Prostate gland (tissue), 2 donors: Measurements from ENCODE around the gene TMEM86A. TPM values are rescaled to one million over a fixed set of nuclear protein-coding genes. Genes with fewer than 3 reads are reported as not detected.

Experiments
- DNase-seq: peaks from one replicate; pipeline ENCODE4 v3.0.0-alpha.2; 2019; ENCODE audit warnings: low spot score
- H3K27ac ChIP-seq, 2 donors: fragments of 200-600 bp; sonication (generic); 2 replicates each; pipeline ENCODE4 v1.5.1; 2017 to 2019
- H3K27me3 ChIP-seq: fragments of 200-600 bp; sonication (generic); replicated peaks from 2 replicates; pipeline ENCODE4 v1.5.1; 2019; ENCODE audit not compliant: insufficient read depth
- H3K36me3 ChIP-seq, 2 donors: fragments of 200-600 bp; sonication (generic); 1 replicate in 1 of 2; 2 replicates in 1 of 2; pipeline versions ENCODE4 v1.5.1 to v1.8.1; 2017 to 2019
- H3K4me1 ChIP-seq: fragments of 200-600 bp; sonication (generic); replicated peaks from 2 replicates; pipeline ENCODE4 v1.5.1; 2019
- H3K4me3 ChIP-seq, 2 donors: fragments of 200-600 bp; sonication (generic); 2 replicates each; pipeline ENCODE4 v1.5.1; 2017 to 2019
- H3K9me3 ChIP-seq: fragments of 200-600 bp; sonication (generic); 2 replicates; pipeline ENCODE4 v1.5.1; 2017
- POLR2A ChIP-seq: fragments of 450-650 bp; IDR thresholded peaks from one replicate; pipeline ENCODE4 v1.6.1; 2016; ENCODE audit warnings: antibody characterized with exemption, mild to moderate bottlenecking
- POLR2AphosphoS5 ChIP-seq: sonication (generic); formaldehyde crosslinking; IDR thresholded peaks from one replicate; pipeline ENCODE4 v1.6.1; 2017; ENCODE audit warnings: antibody characterized with exemption
- WGBS: methylation state at CpG from one replicate; pipeline ENCODE4 v1.1.5; 2018; 5-methylcytosine and 5-hydroxymethylcytosine counted together
- intact Hi-C: fragments of 100-400 bp; cut with DNase I; formaldehyde crosslinking; loops from one replicate; pipeline ENCODE4 v1.14.2; 2022
- total RNA-seq, 2 donors: library from RNA; depleted of rRNA; stranded (reverse); fragments of >200 nt; gene quantifications; one replicate each; pipeline ENCODE4 v1.1.0, GENCODE V29; 2016
- TF ChIP-seq, protein P1 (sequence below), 4 experiments: fragments of 200-600 bp in 2 of 4; fragments of 450-650 bp in 2 of 4; sonication (generic) in 2 of 4; IDR thresholded peaks; 1 replicate in 3 of 4; 2 replicates in 1 of 4; pipeline ENCODE4 v1.5.1; 2016 to 2019; ENCODE audit warnings: antibody characterized with exemption in 4 of 4, mild to moderate bottlenecking in 2 of 4, moderate library complexity in 2 of 4

TMEM86A gene
- total RNA-seq, 2 donors from 2014 or later, result 3.2 to 6.5 TPM

DNA sequence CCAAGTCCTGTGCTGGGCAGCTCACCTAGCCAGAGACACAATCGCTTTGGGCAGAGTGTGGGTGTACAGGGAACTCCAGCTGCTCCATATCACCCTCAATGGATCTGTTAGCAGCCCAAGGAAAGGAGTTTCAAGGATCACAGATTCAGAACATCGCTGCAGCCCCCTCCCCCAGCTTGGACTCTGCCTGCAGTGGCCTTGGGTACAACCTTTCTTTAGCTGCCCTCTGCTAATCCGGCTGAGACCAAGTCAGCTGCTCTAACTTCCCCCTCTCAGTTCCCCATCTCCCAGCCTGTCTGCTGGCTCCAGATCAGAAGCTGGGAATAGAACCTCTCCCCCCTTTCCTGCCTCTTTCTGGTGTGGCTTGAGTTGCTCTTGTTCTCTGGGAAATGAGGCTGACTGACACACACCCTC lies 1.3 kb downstream of the TMEM86A start:
- Histone ChIP-seq H3K4me3 (no peak overlapping the region), H3K36me3 (no peaks in the 10 kb centered on the region), H3K27ac (no peak overlapping the region), H3K4me1 (no peaks in the 10 kb centered on the region), H3K27me3 (no peaks in the 10 kb centered on the region), H3K9me3 (no peaks in the 10 kb centered on the region)
- 66% methylated on average over 3 of the region's 3 CpGs for WGBS
- TF ChIP-seq, protein P1, sequence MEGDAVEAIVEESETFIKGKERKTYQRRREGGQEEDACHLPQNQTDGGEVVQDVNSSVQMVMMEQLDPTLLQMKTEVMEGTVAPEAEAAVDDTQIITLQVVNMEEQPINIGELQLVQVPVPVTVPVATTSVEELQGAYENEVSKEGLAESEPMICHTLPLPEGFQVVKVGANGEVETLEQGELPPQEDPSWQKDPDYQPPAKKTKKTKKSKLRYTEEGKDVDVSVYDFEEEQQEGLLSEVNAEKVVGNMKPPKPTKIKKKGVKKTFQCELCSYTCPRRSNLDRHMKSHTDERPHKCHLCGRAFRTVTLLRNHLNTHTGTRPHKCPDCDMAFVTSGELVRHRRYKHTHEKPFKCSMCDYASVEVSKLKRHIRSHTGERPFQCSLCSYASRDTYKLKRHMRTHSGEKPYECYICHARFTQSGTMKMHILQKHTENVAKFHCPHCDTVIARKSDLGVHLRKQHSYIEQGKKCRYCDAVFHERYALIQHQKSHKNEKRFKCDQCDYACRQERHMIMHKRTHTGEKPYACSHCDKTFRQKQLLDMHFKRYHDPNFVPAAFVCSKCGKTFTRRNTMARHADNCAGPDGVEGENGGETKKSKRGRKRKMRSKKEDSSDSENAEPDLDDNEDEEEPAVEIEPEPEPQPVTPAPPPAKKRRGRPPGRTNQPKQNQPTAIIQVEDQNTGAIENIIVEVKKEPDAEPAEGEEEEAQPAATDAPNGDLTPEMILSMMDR (IDR thresholded peaks at IDR 0.05), result no peak
- TF ChIP-seq POLR2AphosphoS5, result no peak
- TF ChIP-seq POLR2A, result no peak
- intact Hi-C loops, result loop anchor here (5.0 kb wide), 2 partner anchors 68 to 378 kb away; partner anchors contain the start of genes GTF2H1, HPS5 and SPTY2D1
- DNase-seq, result no peak

DNA sequence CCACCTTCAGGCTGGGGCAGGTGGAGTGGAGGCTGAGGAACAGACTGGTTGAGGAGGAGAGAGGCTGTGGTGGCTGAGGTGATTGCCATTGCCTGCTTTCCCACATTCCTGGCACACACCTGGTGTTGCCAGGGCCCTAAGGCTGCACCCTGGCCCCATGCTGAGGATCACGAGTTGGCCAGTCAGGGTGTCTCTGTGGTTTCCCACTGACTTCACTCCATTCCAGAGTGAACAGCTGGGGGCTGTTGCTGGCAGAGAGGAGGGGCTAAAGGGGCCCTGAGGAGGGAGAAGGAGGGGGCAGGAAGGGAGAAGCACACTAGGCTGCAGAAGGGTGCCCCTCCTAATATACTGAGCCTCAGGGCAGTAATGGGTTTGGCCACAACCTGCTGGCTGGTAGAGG lies 1.8 kb downstream of the TMEM86A start:
- Histone ChIP-seq H3K27ac (no peak overlapping the region), H3K9me3 (no peaks in the 10 kb centered on the region), H3K27me3 (no peaks in the 10 kb centered on the region), H3K4me3 (no peak overlapping the region), H3K36me3 (no peaks in the 10 kb centered on the region), H3K4me1 (peaks cover 3% of the 10 kb centered on the region)
- 44% methylated on average over 1 of the region's 1 CpG for WGBS
- DNase-seq, result no peak
- intact Hi-C loops, result loop anchor here (5.0 kb wide), 1 partner anchor 378 kb away; the partner anchor contains the start of genes GTF2H1 and HPS5
- TF ChIP-seq, protein P1 (IDR thresholded peaks at IDR 0.05), result no peak
- TF ChIP-seq POLR2A (no peak), POLR2AphosphoS5 (no peak)

DNA sequence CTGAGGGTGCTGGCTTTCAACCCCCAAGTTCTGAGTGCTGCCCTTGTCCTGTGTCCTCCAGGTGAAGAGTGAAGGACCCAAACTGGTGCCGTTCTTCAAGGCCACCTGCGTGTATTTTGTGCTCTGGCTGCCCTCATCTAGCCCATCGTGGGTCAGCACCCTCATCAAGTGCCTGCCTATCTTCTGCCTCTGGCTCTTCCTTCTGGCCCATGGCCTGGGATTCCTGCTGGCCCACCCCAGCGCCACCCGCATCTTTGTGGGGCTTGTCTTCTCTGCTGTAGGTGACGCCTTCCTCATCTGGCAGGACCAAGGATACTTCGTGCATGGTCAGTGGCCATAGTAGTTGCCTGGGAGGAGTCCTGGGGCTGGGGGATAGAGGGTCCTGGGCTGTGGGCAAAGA lies 2.3 kb downstream of the TMEM86A start:
- Histone ChIP-seq H3K36me3 (no peaks in the 10 kb centered on the region), H3K4me1 (peaks cover 6% of the 10 kb centered on the region), H3K9me3 (no peaks in the 10 kb centered on the region), H3K27me3 (no peaks in the 10 kb centered on the region), H3K27ac (no peak overlapping the region), H3K4me3 (no peak overlapping the region)
- TF ChIP-seq POLR2AphosphoS5, result no peak
- TF ChIP-seq, protein P1 (IDR thresholded peaks at IDR 0.05), result no peak
- no peak for TF ChIP-seq POLR2A
- no peak for DNase-seq
- intact Hi-C loops, result loop anchor here (5.0 kb wide), 1 partner anchor 379 kb away; the partner anchor contains the start of genes GTF2H1 and HPS5
- 97% methylated on average over 7 of the region's 7 CpGs for WGBS

DNA sequence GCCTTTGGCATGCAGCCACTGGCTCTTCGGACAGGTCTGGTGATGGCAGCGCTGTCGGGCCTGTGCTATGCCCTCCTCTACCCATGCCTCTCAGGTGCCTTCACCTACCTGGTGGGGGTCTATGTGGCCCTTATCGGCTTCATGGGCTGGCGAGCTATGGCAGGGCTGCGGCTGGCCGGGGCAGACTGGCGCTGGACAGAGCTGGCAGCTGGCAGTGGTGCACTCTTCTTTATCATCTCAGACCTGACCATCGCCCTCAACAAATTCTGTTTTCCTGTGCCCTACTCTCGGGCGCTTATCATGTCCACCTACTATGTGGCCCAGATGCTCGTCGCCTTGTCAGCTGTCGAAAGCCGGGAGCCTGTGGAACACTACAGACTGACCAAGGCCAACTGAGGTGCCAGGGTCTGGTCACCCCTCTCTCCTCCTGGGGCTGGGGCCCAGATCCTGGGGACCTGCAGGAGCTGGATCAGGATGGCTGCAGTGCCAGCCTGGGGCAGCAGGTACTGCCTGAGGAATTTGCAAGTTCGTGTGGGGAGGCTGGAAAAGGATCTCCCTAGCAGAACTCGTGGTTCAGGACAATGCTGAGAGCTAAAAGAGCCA lies 3.1 kb downstream of the TMEM86A start:
- TF ChIP-seq POLR2A (no peak), POLR2AphosphoS5 (no peak)
- TF ChIP-seq, protein P1 (IDR thresholded peaks at IDR 0.05), result no peak
- H3K4me3 ChIP-seq, result no peak overlapping the region
- H3K36me3 ChIP-seq, result no peaks in the 10 kb centered on the region
- H3K27ac ChIP-seq, result no peak overlapping the region
- no peaks in the 10 kb centered on the region for H3K9me3 ChIP-seq
- peaks cover 7% of the 10 kb centered on the region for H3K4me1 ChIP-seq
- intact Hi-C loops, result loop anchor here (5.0 kb wide), 1 partner anchor 379 kb away; the partner anchor contains the start of genes GTF2H1 and HPS5
- DNase-seq, result no peak
- WGBS, result 95% methylated on average over 17 of the region's 17 CpGs
- no peaks in the 10 kb centered on the region for H3K27me3 ChIP-seq
